Measurements from ENCODE around the gene GDF2.

The GDF2 gene

DNA sequence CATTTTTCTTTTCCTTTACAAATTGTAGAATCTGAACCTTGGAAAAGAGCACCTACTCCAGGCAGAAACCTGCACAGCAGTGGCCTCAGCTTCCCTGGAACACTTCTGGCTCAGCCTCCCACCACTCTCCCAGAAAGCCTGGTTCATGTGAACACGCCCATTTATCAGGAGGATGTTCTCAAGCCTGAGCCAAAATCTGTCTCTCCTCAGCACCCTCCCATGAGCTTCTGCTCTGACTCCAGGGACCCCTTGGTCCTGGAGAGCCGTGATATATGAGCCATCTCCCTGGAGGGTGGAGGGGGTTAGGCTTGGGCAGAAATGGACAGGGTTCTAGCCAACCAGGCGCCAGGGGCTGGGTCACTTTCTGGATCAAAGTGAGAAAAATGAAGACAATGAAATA, 10.1 kb downstream of the GDF2 start:
- no peak overlapping the region for H4K12ac ChIP-seq (ENCODE audit: low read depth, low read length)
- no CpG with 5 or more reads among the region's 3 CpGs for WGBS (ENCODE audit: extremely low coverage, insufficient coverage, insufficient read length)

DNA sequence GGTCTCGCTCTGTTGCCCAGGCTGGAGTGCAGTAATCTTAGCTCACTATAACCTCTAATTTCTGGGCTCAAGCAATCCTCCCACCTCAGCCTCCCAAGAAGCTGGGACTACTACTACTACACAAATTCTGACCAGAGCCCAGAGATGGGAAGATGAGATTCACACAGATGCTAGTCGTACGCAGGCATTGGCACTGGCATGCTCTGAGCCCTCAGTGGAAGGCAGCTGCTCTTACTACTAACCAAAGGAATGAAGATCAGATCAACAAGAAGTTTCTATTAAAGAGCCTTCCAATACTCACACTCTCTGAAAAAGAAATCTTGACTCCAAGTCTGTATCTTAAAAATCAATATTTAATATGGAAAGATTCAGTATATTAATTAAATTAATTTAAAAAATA, 10.7 kb downstream of the GDF2 start:
- H3K79me2 ChIP-seq (ENCODE audit: control insufficient read depth, insufficient read depth, low read length, poor library complexity): no peaks in the 10 kb centered on the region
- DNase-seq: peak in 1 of 2 donors; percentile 24
- no peak overlapping the region for H3K23ac ChIP-seq (ENCODE audit: low read length)

More for the DNA sequence above, 10.1 kb downstream of the GDF2 start:
- H3K18ac ChIP-seq (ENCODE audit: low read length): no peak overlapping the region
- no peak overlapping the region for H2BK120ac ChIP-seq (ENCODE audit: insufficient read depth, low read length, poor library complexity)
- no peak overlapping the region for H3K4me3 ChIP-seq (ENCODE audit: low read depth, low read length)
- no peak overlapping the region for H3K4me2 ChIP-seq (ENCODE audit: low read length)
- no peaks in the 10 kb centered on the region for H3K27me3 ChIP-seq (ENCODE audit: insufficient read depth, low read length)
- peaks cover 20% of the 10 kb centered on the region for H3K9me3 ChIP-seq (ENCODE audit: insufficient read depth, low read depth, low read length)
- H3K79me2 ChIP-seq (ENCODE audit: control insufficient read depth, insufficient read depth, low read length, poor library complexity): no peaks in the 10 kb centered on the region
- H3K9ac ChIP-seq (ENCODE audit: low read length): no peak overlapping the region
- no peak overlapping the region for H3K4ac ChIP-seq (ENCODE audit: low read depth, low read length)
- no peak overlapping the region for H4K91ac ChIP-seq (ENCODE audit: low read depth, low read length)
- no peaks in the 10 kb centered on the region for H3K79me1 ChIP-seq (ENCODE audit: low read length)
- no peak for DNase-seq
- no peak overlapping the region for H2AFZ ChIP-seq (ENCODE audit: insufficient read depth, low read length, poor library complexity)
- no peaks in the 10 kb centered on the region for H3K36me3 ChIP-seq (ENCODE audit: control insufficient read depth in 1 of 2, insufficient read depth in 2 of 2, low read length in 2 of 2)
- no peak overlapping the region for H3K14ac ChIP-seq (ENCODE audit: low read length)
- H2BK12ac ChIP-seq (ENCODE audit: low read length): no peak overlapping the region
- no peak overlapping the region for H3K27ac ChIP-seq (ENCODE audit: low read depth, low read length)
- peaks cover 3 to 4% of the 10 kb centered on the region in 2 experiments for H3K4me1 ChIP-seq (ENCODE audit: control insufficient read depth in 1 of 2, insufficient read depth in 2 of 2, low read length in 2 of 2)
- H2BK5ac ChIP-seq (ENCODE audit: low read depth, low read length, poor library complexity): no peak overlapping the region
- no peak overlapping the region for H4K8ac ChIP-seq (ENCODE audit: low read depth, low read length)
- H2AK5ac ChIP-seq (ENCODE audit: low read length): no peak overlapping the region
- H3K23ac ChIP-seq (ENCODE audit: low read length): no peak overlapping the region

DNA sequence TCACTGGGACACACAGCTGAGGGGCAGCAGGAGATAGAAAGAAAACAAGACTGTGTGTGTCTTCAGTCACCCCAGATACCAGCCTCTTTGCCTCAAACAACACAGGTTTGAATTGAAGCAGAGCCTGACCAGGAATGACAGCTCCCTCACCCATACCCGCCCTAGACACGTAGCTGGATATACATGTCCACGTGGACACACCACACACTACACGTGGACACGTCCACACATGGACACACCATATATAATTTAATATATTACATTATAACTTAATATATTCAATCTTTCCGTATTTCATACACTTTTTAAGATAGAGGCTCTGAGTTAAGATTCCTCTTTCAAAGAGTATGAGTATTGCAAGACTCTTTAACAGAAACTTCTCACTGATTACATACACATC, 11.3 kb downstream of the GDF2 start:
- H3K18ac ChIP-seq (ENCODE audit: low read length): no peak overlapping the region
- WGBS (ENCODE audit: extremely low coverage, insufficient coverage, insufficient read length): no CpG with 5 or more reads among the region's 6 CpGs
- H2AK5ac ChIP-seq (ENCODE audit: low read length): no peak overlapping the region
- no peak overlapping the region for H3K4ac ChIP-seq (ENCODE audit: low read depth, low read length)
- H3K4me2 ChIP-seq (ENCODE audit: low read length): no peak overlapping the region
- H3K4me3 ChIP-seq (ENCODE audit: low read depth, low read length): no peak overlapping the region
- H3K9me3 ChIP-seq (ENCODE audit: insufficient read depth, low read depth, low read length): peaks cover 10% of the 10 kb centered on the region
- no peak overlapping the region for H3K27ac ChIP-seq (ENCODE audit: low read depth, low read length)
- H2BK12ac ChIP-seq (ENCODE audit: low read length): no peak overlapping the region
- H4K91ac ChIP-seq (ENCODE audit: low read depth, low read length): no peak overlapping the region
- no peak overlapping the region for H3K23ac ChIP-seq (ENCODE audit: low read length)
- H4K8ac ChIP-seq (ENCODE audit: low read depth, low read length): no peak overlapping the region
- H3K36me3 ChIP-seq (ENCODE audit: control insufficient read depth in 1 of 2, insufficient read depth in 2 of 2, low read length in 2 of 2): no peaks in the 10 kb centered on the region
- DNase-seq: no peak
- H2BK5ac ChIP-seq (ENCODE audit: low read depth, low read length, poor library complexity): no peak overlapping the region
- H2BK120ac ChIP-seq (ENCODE audit: insufficient read depth, low read length, poor library complexity): no peak overlapping the region
- H3K4me1 ChIP-seq (ENCODE audit: control insufficient read depth in 1 of 2, insufficient read depth in 2 of 2, low read length in 2 of 2): peaks cover 3 to 4% of the 10 kb centered on the region in 2 experiments
- no peak overlapping the region for H2AFZ ChIP-seq (ENCODE audit: insufficient read depth, low read length, poor library complexity)
- no peaks in the 10 kb centered on the region for H3K27me3 ChIP-seq (ENCODE audit: insufficient read depth, low read length)
- H3K9ac ChIP-seq (ENCODE audit: low read length): no peak overlapping the region
- H4K12ac ChIP-seq (ENCODE audit: low read depth, low read length): no peak overlapping the region
- H3K14ac ChIP-seq (ENCODE audit: low read length): no peak overlapping the region
- H3K79me1 ChIP-seq (ENCODE audit: low read length): no peaks in the 10 kb centered on the region
- no peaks in the 10 kb centered on the region for H3K79me2 ChIP-seq (ENCODE audit: control insufficient read depth, insufficient read depth, low read length, poor library complexity)

More for the DNA sequence above, 10.7 kb downstream of the GDF2 start:
- no peak overlapping the region for H3K18ac ChIP-seq (ENCODE audit: low read length)
- no peak overlapping the region for H4K12ac ChIP-seq (ENCODE audit: low read depth, low read length)
- H3K4me3 ChIP-seq (ENCODE audit: low read depth, low read length): no peak overlapping the region
- no peak overlapping the region for H4K91ac ChIP-seq (ENCODE audit: low read depth, low read length)
- H2BK12ac ChIP-seq (ENCODE audit: low read length): no peak overlapping the region
- H3K27me3 ChIP-seq (ENCODE audit: insufficient read depth, low read length): no peaks in the 10 kb centered on the region
- no peak overlapping the region for H2AK5ac ChIP-seq (ENCODE audit: low read length)
- no CpG with 5 or more reads among the region's 3 CpGs for WGBS (ENCODE audit: extremely low coverage, insufficient coverage, insufficient read length)
- H3K27ac ChIP-seq (ENCODE audit: low read depth, low read length): no peak overlapping the region
- H3K9me3 ChIP-seq (ENCODE audit: insufficient read depth, low read depth, low read length): peaks cover 16% of the 10 kb centered on the region
- no peak overlapping the region for H3K9ac ChIP-seq (ENCODE audit: low read length)
- no peak overlapping the region for H4K8ac ChIP-seq (ENCODE audit: low read depth, low read length)
- no peak overlapping the region for H3K4ac ChIP-seq (ENCODE audit: low read depth, low read length)
- H3K4me2 ChIP-seq (ENCODE audit: low read length): no peak overlapping the region
- no peak overlapping the region for H2BK120ac ChIP-seq (ENCODE audit: insufficient read depth, low read length, poor library complexity)
- H3K14ac ChIP-seq (ENCODE audit: low read length): no peak overlapping the region
- H3K4me1 ChIP-seq (ENCODE audit: control insufficient read depth in 1 of 2, insufficient read depth in 2 of 2, low read length in 2 of 2): peaks cover 3 to 4% of the 10 kb centered on the region in 2 experiments
- H3K79me1 ChIP-seq (ENCODE audit: low read length): no peaks in the 10 kb centered on the region
- H2BK5ac ChIP-seq (ENCODE audit: low read depth, low read length, poor library complexity): no peak overlapping the region
- no peak overlapping the region for H2AFZ ChIP-seq (ENCODE audit: insufficient read depth, low read length, poor library complexity)
- H3K36me3 ChIP-seq (ENCODE audit: control insufficient read depth in 1 of 2, insufficient read depth in 2 of 2, low read length in 2 of 2): no peaks in the 10 kb centered on the region

DNA sequence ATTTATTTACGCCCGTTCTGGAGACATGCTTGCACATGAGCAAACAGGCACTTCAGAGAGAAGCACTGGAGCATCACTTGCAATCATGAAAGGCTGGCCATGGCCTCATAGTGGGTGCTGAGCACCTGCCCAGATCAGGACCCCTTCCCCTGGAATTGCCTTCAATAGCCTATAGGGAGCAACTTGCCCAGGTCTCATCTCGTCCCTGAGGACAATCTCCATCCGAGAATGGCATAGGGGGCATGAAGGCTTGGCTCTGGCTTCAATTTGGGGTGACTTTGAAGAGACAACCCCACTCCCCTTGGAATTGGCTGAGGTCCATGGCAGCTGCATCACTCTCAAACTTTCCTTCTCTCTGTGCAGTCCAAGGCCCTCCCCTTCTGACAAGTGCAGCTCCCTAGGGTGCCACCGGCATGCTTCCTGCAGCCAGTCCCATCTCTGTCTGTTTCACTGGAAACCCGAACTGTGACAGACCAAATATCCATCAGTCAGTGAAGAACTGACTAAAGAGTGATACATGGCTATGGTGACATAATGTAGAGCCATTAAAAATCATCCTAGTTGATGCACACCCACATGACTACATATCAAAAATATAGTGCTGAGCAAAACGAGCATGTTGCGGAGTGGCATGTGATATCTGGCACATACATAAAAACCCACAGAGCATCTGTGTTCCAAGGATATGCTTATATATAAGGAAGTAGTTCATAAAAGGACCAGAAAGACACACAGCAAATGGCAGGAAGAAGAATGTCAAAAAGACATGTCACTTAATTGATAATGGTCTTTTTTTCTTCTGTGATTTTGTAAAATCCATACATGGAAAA, 12.4 kb downstream of the GDF2 start:
- Histone ChIP-seq H4K12ac (ENCODE audit: low read depth, low read length) (no peak overlapping the region), H3K27me3 (ENCODE audit: insufficient read depth, low read length) (no peaks in the 10 kb centered on the region), H3K9me3 (ENCODE audit: insufficient read depth, low read depth, low read length) (peaks cover 2% of the 10 kb centered on the region), H2AK5ac (ENCODE audit: low read length) (no peak overlapping the region), H3K18ac (ENCODE audit: low read length) (no peak overlapping the region), H4K8ac (ENCODE audit: low read depth, low read length) (no peak overlapping the region), H3K4me2 (ENCODE audit: low read length) (no peak overlapping the region), H2BK5ac (ENCODE audit: low read depth, low read length, poor library complexity) (no peak overlapping the region), H2BK120ac (ENCODE audit: insufficient read depth, low read length, poor library complexity) (no peak overlapping the region), H3K14ac (ENCODE audit: low read length) (no peak overlapping the region), H2BK12ac (ENCODE audit: low read length) (no peak overlapping the region), H3K27ac (ENCODE audit: low read depth, low read length) (no peak overlapping the region), H3K23ac (ENCODE audit: low read length) (no peak overlapping the region), H3K4me3 (ENCODE audit: low read depth, low read length) (no peak overlapping the region), H3K4ac (ENCODE audit: low read depth, low read length) (no peak overlapping the region), H3K9ac (ENCODE audit: low read length) (no peak overlapping the region), H4K91ac (ENCODE audit: low read depth, low read length) (no peak overlapping the region), H3K4me1 (ENCODE audit: control insufficient read depth in 1 of 2, insufficient read depth in 2 of 2, low read length in 2 of 2) (peaks cover 3 to 4% of the 10 kb centered on the region in 2 experiments), H3K79me2 (ENCODE audit: control insufficient read depth, insufficient read depth, low read length, poor library complexity) (no peaks in the 10 kb centered on the region), H2AFZ (ENCODE audit: insufficient read depth, low read length, poor library complexity) (no peak overlapping the region), H3K36me3 (ENCODE audit: control insufficient read depth in 1 of 2, insufficient read depth in 2 of 2, low read length in 2 of 2) (no peaks in the 10 kb centered on the region), H3K79me1 (ENCODE audit: low read length) (no peaks in the 10 kb centered on the region)
- WGBS (ENCODE audit: extremely low coverage, insufficient coverage, insufficient read length): no CpG with 5 or more reads among the region's 8 CpGs
- no peak for DNase-seq
